Pulmonary artery endothelial cell (primary cell): Measurements from ENCODE around the gene HLA-DOA. TPM values are rescaled to one million over a fixed set of nuclear protein-coding genes. Genes with fewer than 3 reads are reported as not detected.

Experiments used
- DNase-seq: peaks from one replicate; pipeline ENCODE4 v3.0.0-alpha.2; 2011; ENCODE audit warnings: low read depth, low spot score
- total RNA-seq: library from RNA; depleted of rRNA; stranded (reverse); fragments of >200 nt; gene quantifications from 2 replicates; pipeline ENCODE4 v1.2.3, GENCODE V29; 2014

HLA-DOA gene
- total RNA-seq, 1 donor from 2014 or later, result not detected

GRCh38 chr6:32967151-32968091 lies 42.0 kb downstream of the HLA-DOA start:
- DNase-seq, result no peak

DNA sequence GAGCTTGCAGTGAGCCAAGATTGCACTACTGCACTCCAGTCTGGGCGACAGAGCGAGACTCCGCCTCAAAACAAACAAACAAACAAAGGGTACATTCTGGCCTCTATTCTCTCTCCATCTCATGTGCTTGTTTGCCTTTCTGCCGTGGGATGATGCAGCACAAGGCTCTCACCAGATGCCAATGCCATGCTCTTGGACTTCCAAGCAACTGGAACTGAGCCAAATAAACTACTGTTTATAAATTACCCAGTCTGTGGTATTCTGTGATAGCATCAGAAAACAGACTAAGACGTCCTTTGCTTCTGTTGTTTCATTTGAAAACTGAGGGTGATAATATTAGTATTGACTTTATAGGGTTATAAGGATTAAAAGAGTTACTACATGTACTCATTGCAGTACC lies 44.6 kb downstream of the HLA-DOA start:
- no peak for DNase-seq

GRCh38 chr6:32963866-32964265 lies 45.5 kb downstream of the HLA-DOA start:
- no peak for DNase-seq

DNA sequence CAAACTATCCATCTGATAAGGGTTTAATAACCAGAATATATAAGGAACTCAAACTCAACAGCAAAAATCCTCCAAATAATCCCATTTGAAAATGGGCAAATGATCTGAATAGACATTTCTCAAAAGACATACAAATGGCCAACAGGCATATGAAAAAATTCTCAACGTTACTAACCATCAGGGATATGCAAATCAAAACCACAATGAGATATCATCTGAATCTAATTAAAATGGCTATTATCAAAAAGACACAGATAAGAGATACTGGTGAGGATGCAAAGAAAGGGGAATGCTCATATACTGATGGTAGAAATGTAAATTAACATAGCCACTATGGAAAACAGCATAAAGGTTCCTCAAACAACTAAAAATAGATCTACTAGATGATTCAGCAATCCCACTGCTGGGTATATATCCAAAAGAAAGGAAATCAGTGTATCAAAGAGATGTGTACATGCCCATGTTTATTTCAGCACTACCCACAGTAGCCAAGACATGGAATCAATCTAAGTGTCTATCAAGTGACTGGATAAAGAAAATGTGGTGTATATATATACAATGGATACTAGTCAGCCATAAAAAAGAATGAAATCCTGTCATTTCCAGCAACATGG lies 47.1 kb downstream of the HLA-DOA start:
- DNase-seq, result no peak

GRCh38 chr6:32960563-32960962 lies 48.8 kb downstream of the HLA-DOA start:
- no peak for DNase-seq

- no peak for DNase-seq
Observed at GRCh38 chr6:32956176-32956575, 53.2 kb downstream of the HLA-DOA start.

DNA sequence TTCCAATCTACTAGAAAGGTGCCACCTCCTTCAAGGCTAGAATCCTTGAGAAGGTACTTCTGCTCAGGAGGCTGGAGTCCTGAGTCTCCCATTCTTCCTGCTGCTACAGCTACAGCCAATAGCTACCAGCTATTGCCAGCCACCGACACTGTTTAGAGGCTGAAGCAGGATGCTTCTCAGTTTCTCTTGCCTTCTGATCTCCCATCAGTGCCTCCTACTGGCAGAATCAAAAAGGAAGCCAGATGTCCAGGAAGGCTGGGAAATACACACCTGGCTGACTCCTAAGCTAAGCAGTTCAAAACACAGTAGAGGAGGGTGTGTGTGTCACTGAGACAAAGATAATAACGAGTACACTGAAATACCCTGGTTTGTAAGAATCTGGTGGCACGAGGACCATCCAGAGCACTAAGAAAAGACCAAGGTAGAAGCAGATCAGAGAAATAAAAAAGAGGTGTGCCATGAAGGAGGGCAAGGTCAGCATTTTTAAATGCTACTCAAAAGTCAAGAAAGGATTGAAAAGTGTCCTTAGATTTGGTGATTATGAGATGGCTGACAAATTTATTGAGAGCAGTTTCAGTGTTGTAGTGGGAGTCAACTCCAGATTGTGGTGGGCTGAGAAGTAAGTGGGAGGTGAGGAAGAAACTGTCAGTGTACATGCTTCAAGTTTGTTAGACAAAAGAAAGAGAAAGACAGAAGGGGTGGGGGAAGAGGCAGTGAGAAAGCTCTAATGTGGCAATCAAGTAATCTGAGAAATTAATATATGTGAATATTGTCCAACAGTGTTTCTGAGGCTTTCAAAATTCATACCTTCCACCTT lies 54.2 kb downstream of the HLA-DOA start:
- no peak for DNase-seq

DNA sequence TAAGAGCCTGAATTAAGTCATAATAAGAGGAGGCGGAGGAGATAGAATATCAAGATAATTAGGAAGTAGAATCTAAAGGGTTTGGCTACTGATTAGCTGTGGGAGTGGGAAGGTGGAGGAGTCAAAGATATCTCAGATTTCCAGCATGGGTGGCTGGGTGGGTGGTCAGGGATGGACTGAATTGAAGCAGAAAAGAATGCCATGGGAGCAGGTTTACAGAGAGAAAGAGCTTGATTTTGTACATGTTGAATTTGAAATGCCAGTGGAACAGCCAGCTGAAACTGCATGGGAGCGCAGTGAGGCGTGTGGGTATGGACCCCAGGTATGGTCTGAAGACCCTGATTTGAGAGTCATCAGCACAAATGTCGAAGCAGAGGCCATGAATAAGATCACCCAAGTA lies 55.1 kb downstream of the HLA-DOA start:
- DNase-seq, result no peak

Other genes starting within 250 kb of the HLA-DOA start
- gene HLA-DQB2, start 246.1 kb downstream of the HLA-DOA start, total RNA-seq, result not detected in 2 replicates
- 0.49 TPM in 1 of 2 replicates, not detected in the other for gene HLA-DOB, start 192.6 kb downstream of the HLA-DOA start, total RNA-seq
- gene TAP2, start 170.9 kb downstream of the HLA-DOA start, total RNA-seq, result 35.9 and 45.6 TPM in 2 replicates
- 83.1 and 93.6 TPM in 2 replicates for gene PSMB8, start 165.5 kb downstream of the HLA-DOA start, total RNA-seq
- 43.2 and 70.8 TPM in 2 replicates for gene TAP1, start 155.9 kb downstream of the HLA-DOA start, total RNA-seq
- gene PSMB9, start 155.4 kb downstream of the HLA-DOA start, total RNA-seq, result 28.0 and 53.5 TPM in 2 replicates
- 0.07 TPM in 1 of 2 replicates, not detected in the other for gene HLA-DMB, start 68.6 kb downstream of the HLA-DOA start, total RNA-seq
- 0.26 and 0.46 TPM in 2 replicates for gene HLA-DMA, start 56.5 kb downstream of the HLA-DOA start, total RNA-seq
- 52.1 and 77.0 TPM in 2 replicates for gene BRD2, start 41.0 kb downstream of the HLA-DOA start, total RNA-seq
- 1.4 TPM in 1 of 2 replicates, not detected in the other for gene HLA-DPA1, start 64.1 kb upstream of the HLA-DOA start, total RNA-seq
- gene HLA-DPB1, start 66.4 kb upstream of the HLA-DOA start, total RNA-seq, result 0.46 and 10.3 TPM in 2 replicates
- gene COL11A2, start 182.9 kb upstream of the HLA-DOA start, total RNA-seq, result 0.07 and 0.11 TPM in 2 replicates
- 22.4 and 23.6 TPM in 2 replicates for gene RXRB, start 191.1 kb upstream of the HLA-DOA start, total RNA-seq
- gene SLC39A7, start 191.3 kb upstream of the HLA-DOA start, total RNA-seq, result 107 and 131 TPM in 2 replicates
- 3.5 and 8.6 TPM in 2 replicates for gene HSD17B8, start 195.1 kb upstream of the HLA-DOA start, total RNA-seq
- 23.0 and 27.5 TPM in 2 replicates for gene RING1, start 198.9 kb upstream of the HLA-DOA start, total RNA-seq